NT2/D1 (cell line): Measurements from ENCODE around the gene PTGIS.
"Not testable (repeated sequence)": the region's sequence is repeated elsewhere in the genome, so short reads cannot be mapped to it uniquely, and the experiment has no call there.

ENCODE experiments used
- SUZ12 ChIP-seq: IDR thresholded peaks from 2 replicates; pipeline ENCODE4 v1.6.1; 2011; ENCODE audit not compliant: insufficient read length, insufficient read depth; ENCODE audit errors: extremely low read depth
- YY1 ChIP-seq: IDR thresholded peaks from 2 replicates; pipeline ENCODE4 v1.6.1; 2011; ENCODE audit not compliant: insufficient read length, insufficient read depth
- ZNF274 ChIP-seq: IDR thresholded peaks from 2 replicates; pipeline ENCODE4 v1.6.1; 2011; ENCODE audit warnings: mild to moderate bottlenecking, low read depth, low read length

- TF ChIP-seq SUZ12, ZNF274, YY1: not testable (repeated sequence)
Observed at GRCh38 chr20:49617394-49617793, 49.5 kb upstream of the PTGIS start.
